Measurements from ENCODE around the gene CNTN1. TPM values are rescaled to one million over a fixed set of nuclear protein-coding genes. Genes with fewer than 3 reads are reported as not detected.

CNTN1 gene
- 35.1 to 66.0 TPM (median 51.4 TPM) in 5 replicates for total RNA-seq (2022; extraction: Qiagen RNA extraction)

GRCh38 chr12:40691913-40692764, at the start of gene CNTN1:
Gene CNTN1, plus strand, starts transcription at chr12:40692439.

Data from A549 treated with Mapracorat at 1 μM for 4 hours (cell line).